CD4-positive, alpha-beta T cell treated with Interleukin-2 at 100 ng/mL for 4 hours (primary cell): ENCODE measurements around the gene RASSF5.

Experiments
- DNase-seq: peaks from one replicate; pipeline ENCODE4 v3.0.0-alpha.2; 2020; ENCODE audit warnings: low spot score

Gene RASSF5

DNA sequence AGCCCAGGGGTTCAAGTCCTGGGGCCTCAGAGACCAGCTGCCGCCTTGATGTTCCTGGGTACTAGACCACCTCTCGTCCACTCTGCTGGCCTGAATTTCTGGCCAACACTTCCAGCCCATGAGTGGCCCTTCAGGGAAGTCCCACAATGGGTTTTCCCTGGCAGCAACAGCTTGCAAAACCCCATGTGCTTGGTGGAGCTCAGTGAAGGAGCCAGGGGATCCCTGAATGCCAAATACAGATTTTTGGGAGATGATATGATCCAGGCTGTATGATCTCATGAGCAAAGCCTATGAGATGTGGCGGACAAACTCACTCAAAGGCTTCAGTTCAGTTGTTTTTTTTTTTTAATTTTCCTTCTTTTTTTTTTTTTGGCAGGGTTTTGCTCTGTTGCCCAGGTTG is 9.6 kb upstream of the RASSF5 start:
- DNase-seq, result no peak

DNA sequence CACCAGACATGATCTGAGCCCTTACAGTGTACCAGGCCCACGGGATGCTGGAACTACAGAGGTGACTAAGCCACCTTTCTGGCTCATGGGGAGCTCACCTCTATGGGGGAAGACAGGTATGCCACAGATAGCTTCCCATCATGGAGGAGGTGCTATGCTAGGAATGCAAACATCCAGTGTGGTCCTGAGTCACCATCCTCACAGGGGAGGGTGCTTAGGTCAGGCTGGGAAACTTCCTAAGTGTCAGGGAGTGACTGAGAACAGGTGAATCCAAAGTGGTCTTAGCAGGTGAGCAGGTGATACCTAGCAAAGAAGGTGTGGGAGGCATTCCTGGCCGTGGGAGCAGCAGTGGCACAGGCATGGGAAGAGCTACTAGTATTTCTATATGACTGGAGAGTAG is 8.6 kb upstream of the RASSF5 start:
- no peak for DNase-seq

DNA sequence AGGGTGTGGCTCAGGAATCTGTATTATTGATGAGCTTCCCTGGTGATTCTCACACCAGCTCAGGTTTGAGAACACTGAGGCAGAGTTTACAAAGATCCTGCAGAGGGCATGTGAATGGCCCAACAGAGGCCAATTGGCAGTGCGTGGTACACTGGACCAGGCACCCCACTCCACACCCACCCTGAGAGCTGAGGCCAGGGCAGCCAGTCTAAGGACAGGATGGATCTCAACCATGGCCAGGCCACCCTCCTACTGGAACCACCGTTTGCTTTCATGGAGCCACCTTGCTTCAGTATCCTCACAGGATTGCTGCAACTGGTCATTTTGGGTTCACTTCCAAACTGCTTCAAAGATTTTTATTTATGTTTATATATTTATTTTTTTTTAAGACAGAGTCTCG is 7.3 kb upstream of the RASSF5 start:
- DNase-seq, result no peak

DNA sequence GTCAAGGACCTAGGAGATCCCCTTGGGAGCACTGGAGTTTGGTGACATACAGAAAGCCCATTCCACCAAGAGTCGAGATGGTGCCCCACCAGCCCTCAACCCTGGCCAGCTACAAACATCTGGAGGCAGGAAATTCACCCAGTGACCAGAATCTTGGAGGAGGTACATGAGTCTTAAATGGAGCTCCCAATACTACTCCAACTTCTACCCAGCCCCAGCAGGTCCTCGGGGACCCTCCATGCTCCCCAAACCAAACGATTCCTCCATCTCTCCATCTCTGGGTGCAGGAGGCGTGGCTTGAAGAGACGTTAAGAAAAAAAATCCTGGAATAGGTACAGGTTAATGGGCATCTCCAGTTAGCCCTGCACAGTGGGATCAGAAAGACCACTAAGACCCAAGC is 5.5 kb upstream of the RASSF5 start:
- DNase-seq, result no peak

DNA sequence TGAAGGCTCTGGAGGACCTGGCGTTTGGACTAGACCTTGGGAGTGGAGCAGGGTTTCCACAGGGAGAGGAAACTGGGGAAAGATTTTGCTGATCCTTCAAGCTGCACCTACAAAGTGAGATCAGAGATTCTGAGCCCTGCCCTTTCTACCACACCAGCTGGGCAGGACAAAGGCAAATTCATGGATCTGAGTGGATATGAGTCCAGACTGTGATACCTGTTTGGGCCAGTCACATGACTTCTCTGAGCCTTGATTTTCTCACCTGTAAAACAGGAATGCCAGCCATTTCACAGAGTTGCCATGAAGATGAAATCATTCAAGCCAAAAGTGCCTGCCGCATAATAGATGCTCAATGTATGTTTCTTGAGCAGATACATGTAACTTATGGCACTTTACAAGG is 4.9 kb upstream of the RASSF5 start:
- no peak for DNase-seq

DNA sequence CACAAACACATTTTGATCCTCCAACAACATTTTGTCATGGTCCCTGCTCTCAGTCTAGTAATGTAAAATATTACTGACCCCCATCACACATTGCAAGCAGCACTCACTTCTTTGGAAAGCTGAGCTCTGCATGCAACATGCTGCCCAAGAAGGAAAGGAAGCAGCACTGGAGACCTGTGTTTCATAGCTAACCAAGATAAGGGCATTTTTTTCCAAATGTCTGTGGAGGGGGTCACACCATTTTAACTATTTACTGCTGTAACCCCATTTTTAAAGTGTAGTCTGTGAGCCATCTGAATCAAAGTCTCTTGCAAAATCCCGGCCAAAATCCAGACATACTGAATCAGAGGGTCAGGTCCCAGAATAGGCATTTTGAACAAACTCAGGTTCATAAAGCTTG is 4.5 kb upstream of the RASSF5 start:
- DNase-seq, result no peak

DNA sequence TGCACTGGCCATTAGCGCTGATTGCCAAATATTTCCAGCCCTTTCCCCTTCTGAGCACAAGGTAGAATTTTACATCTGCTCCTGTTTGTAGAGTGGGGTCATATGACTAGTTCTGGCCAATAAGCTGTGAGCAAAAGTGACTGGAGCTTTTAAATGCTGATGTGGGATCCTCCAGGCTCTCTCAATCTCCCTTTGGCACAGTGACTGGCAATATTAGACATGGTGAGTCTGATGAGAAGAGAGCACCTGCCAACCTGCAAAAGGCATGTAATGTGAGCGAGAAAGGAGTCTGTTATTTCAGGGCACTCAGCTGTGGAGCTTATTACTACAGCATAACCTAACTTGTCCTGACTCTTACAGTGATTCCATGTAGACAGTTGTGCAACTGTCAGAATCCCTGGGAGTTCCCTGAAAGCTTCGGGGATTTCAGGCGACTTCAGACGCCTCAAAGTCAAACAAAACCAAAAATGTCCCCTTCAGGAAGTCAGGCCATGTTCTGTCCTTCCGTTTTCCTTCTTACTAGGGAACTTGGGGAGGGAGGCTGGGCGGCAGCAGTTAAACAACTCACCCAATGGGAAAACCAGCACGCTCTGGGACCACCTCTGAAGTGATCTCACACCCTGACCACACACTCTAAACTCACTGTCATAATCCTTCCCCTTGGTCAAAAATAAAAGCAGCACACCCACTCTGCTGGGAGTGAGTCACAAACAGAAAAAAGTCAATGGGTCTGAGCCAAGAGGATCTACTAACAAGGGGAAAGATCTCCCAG is 3.6 kb upstream of the RASSF5 start:
- DNase-seq, result peak; percentile 55

DNA sequence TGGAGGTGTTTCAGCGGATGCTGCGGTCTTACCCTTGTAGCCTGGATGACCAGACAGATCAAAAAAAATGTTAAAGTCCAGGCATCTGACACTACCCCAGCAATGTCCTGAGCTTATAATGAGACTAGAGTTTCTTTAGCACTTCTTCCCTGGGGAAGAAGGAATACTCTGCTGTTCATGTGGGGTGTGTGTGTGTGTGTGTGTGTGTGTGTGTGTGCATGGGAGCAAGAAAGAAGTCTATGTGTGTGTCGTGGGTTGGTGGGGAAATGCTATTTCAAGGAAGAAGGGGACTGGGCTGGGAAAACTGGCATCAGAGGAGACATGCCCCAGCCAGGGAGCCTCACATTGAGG is 3.0 kb upstream of the RASSF5 start:
- DNase-seq, result no peak

DNA sequence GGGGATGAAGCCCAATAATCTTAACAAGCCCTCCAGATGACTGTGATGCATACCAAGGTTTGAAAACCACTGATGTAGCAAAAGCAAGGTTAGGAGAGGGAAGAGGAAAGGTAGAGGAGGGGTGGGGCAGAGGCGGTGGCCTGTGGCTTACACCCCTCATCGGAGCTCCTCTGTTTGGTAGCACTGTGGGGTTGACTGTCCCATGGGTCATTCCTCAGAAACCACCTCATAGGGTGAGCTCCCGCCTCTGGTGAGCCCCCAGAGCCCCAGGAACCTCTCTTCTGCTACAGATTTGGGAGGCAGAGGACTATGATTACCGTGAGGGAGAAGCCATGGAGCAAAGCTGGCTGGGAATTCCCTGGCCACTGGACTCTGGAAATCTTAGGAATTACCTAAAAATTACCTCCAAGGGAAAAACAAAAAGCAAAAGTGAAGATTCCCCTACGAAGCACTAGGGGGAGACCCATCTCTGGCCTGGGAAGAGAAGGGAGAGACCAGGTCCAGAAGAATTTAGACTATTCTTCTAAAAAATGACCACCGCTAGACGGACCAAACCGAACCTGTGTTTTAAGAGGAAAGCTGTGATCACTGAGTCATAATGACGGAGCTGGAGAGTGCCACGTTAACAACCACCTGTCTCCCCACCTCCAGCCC is 1.5 kb upstream of the RASSF5 start:
- DNase-seq, result no peak

DNA sequence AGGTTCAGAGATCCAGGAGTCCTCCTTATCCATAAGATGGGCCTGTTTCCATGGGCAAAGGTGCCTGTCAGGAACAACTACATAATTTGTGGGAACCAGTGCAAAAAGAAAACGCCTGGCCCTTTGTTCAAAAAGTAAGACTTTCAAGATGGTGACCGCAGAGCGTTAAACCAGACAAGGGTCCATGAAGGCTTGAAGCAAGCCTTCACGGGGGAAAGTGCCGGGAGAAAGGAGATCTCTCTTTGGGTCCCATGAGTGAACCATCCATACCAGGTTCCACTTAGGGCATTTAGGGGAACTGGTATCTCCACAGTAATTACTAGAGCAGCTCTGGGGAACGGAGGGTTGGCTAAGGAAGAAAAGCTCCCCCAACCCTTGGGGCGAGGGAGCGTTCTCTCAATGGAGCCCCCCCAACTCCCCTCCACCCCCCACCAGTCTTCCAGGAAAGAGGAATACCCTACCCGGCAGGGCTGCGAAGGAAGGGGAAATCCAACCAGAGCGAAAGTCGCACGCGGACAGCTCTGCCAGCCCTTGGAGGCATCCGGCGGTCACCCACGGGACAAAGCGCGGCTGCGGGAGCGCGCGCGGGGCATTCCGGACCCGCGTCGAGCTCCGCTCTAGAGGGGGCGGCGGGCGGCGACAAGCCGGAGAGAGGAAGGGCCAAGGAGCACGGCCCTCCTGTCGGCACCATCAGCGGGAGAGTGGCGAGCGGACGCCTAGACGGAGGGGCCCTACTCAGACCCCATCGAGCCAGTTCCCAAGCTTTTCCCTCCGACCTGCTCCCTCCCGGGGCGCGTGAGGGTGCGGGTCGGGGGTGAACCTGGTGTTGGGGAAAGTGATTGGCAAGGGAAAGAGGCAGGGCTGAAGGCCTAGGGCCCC is 687 bp upstream of the RASSF5 start:
- DNase-seq, result no peak

DNA sequence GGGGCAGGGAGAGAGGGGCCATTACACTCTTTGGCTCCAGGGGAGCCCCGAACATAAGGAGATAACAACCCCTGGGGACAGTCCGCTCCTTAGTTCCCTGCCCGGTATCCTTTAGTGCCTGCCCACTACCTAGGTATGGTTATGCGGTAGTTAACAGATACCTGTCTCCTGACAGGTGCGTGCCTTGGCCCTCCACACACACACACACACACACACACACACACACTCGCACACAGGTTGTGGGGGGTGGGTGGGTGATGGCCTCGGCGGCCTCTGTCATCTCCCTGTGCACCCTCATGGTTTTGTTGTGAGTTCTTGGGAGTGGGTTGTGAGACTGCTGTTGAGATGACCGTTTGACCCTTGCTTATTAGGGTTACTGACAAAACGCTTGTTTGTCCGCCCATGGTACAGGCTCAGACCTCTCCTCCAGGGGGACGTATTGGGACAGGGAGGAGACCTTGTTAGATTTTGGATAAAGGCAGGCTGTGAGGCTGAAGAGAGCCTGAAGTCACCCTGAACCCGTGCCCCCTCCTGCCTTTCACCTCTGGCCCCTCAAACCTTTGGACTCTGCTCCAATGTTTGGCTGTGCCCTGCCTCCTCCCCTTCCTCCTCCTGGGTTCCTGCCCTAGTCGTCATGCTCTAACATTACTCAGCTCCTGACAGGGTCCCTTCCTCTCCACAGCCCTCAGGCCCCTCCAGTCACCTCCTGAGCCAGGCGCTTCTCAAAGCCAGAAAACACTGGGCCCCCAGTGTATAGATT is 979 bp downstream of the RASSF5 start:
- no peak for DNase-seq

DNA sequence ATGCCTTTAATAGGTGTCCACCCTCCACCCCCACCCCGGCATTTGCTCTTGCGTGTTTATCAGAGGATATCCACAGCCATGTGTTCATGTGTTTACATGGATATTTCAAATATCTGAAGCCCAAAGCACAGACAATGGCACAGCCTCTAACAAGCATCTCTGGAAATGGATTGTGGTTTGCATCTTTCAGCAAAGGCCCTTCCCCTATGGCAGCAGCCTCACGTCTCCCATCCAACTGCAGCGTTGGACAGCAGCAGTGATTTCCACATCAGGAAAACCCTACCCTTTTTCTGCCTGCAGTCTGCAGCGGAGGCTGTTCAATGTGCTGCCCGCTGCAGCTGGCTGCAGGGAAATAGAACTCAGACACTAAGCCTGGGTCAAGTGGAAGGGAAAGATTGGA is 1.6 kb downstream of the RASSF5 start:
- no peak for DNase-seq

DNA sequence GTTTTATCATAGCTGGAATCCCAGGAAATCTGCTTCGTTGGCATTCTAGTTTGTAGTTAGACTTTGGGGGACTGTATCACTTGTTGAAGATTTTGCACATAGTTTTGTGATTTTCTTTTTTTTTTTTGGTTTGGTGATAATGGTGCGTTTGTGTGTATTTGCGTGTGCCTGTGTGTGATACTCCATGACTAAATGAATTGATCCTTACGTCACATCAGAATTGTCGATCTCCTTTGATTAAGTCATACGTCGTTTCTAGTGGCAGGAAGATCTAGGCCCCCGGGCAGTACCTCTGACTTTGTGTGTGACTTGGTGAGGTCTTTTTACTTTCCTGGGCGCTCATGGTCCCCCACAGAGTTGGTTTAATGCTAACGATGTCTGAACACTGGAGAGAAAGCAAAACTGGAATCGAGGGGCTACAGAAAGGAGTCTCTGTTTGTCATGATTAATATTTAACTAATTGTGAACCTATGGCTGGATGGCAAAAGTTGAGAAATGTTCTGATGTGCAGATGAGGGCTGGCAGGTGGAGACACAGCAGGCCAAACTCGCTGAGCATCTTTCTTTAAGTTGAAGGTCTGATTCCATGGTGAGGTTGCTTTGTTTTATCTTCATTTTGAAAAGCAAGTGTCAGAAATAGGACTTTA is 2.4 kb downstream of the RASSF5 start:
- no peak for DNase-seq

DNA sequence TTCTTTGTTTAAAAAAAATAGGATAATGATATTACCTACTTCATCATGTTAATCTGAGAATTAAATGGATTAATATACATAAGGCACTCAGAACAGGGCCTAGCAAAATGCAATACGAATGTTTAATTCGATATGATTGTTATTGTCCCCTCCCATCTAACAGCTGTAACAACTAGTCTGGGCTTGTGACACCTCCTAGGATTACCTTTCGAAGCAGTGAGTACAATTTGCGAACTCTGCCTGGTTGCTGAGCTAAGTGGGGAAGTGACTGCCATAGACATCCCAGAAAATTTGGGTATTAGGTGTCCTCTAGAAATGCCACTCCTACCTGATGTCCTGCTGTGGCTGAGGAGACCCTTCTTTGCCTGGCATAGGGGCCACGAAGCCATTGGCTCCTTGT is 3.0 kb downstream of the RASSF5 start:
- DNase-seq, result no peak

DNA sequence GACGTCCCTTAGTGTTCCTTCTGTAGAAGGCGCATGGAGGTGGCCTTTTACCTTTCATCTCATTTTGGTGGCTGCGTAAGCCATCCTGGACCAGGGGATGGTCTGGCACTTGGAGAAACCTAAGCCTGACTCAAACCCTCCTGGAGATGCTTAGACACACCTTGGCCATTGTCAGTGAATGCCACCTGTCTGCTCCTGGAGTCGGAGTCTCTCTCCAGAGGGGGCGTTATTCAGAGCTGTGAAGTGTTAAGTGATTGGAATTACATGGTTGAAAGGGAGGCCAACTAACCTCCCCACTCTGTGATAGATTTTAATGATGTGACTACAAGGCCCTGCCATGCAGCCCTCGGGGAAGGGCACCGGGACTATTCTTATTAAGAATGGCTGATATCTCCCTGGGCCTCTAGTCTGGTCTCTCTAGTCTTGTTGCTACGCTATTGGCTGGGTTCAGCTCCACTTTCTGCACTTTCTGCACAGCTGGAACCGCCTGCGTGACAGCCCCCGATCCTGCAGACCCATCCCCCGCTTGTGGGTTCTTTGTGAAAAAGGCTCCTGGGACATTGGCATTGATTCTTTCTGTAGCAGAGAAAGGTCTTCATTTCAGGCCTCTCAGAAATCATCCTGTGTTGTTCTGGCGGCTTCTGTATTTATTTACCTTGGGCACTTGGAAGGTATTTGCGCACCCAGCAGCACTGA is 4.2 kb downstream of the RASSF5 start:
- no peak for DNase-seq

DNA sequence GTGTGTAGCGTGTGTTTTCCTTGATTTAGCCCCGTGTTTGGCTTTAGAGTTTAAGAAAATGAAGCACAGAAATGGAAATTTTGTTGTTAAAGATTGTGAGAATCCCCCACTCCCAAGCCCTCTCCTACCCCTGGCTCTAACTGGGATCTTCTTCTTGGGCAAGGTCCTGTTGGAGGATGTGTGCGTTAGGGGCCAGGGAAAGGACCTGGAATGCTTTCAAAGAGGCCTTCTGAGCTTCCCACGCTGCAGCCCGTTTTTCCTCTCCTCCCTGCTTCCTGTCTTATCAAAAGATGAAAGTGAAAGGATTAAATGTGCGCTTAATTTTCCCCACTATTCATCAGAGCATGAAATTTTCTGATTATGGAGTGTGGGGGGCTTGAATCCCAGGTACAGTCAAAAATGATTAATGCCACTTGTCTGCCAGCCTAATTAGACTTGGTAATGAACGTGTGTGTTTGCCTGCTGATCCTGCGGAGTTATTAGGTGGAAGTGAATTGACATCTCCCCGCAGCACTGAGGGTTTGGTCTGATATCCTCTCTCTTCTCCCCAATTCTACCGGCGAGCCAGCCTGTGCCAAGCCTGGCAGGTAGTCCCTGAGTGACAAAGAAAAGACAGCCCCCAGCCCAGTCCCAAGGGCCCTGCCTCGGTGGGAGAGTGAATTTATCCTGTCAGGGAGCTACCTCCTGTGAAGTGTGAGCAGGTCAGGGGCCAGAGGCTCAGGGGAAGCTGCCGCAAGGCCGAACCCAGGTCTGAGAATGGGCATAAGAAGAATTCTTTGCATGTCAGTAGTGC is 4.9 kb downstream of the RASSF5 start:
- no peak for DNase-seq

DNA sequence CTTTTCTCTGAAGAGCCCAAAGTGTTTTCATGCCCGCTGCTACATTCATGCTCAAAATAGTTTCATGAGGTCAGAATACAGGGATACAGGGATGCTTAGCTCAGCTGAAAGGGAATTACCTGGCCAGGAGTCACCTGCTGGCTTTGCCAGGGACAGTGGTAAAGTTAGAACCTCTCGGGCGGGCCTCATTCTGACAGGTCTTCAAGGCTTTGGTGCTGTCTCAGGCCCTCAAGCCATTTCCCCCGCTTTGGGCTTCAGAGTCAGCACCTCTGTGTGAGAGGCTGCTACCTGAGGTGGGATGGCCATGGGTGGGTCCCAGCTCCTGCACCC is 5.5 kb downstream of the RASSF5 start:
- DNase-seq, result no peak

DNA sequence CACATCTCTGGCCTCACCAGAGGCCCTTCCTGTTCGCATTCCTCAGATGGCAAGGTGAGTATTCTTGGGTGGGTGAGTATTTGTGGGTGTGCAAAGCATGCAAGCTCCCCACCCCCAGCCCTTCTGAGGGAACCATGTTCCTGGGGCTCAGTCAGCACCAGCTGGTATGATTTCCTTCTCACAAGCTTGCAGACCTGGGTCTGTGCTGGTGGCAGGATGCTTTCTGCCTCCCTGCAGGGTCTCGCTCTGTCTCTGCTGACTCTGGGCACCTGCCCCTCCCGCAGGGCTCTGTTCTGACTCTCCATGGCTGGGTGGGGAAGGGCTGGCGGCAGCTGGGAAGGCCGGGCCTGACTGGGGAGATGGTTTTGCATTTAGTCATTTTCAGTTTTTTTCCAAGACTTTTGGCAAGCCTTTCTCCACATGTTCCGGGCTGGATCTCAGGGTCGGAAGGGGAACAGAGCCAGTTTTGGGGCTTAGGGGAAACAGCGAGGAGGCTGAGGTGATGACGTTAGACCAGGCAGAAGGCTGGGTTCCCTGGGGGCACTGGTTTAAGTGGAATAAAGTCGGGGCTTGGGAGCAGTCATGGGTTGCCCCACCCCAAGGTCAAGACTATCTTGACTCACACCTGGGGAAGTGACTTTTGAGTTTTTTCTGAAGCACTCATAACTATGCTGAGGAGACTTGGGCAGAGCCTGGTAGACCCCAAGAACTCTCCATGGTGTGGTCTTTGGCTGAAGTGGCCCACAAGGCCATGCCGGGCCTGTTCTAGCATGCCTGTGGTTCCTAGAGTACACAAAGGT is 6.2 kb downstream of the RASSF5 start:
- DNase-seq, result no peak

DNA sequence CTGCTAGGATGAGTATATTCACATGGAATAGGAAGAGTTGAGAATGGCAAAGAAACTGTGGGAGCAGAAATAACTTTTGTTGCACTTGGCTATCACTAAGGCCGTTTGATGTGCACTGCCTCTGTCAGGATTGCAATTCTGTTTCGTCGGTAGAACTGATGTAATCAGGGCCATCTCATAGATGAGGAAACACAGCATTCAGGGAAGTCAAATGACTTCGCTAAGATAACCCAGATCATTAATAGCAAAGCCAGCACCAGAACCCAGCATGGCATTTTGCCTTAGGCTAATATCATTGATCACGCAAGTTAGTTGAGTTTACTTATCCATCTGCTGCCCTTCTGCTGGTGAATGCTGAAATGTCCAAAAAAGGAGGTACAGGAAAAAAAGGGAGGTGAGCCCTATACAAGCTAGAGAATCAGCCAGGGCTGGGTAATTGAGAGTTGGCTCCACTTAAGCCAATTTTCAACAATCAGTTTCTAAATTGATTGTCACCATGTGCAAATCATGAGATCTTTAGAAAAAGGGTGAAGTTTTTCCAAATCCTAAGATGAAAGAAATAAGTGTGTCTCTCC is 7.6 kb downstream of the RASSF5 start:
- DNase-seq, result no peak

DNA sequence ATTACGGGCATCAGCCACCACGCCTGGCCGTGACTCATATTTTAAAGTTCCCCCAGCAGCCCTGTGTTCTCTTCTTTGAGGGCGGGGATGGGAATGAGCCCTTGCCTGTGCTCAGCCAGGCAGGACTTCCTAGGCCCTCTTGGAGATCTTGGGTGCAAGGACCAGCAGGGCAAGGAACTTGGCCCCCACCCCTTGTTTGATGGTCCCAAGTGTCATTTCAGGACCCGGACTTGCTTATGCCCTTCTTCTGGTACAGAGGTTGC is 9.3 kb downstream of the RASSF5 start:
- DNase-seq, result no peak
